Measurements from ENCODE around the gene CNIH1. TPM values are rescaled to one million over a fixed set of nuclear protein-coding genes. Genes with fewer than 3 reads are reported as not detected.

CNIH1 gene
- total RNA-seq, 1 donor from 2014 or later, result 105 TPM

GRCh38 chr14:54451961-54452360 is 10.8 kb upstream of the CNIH1 start:
- TF ChIP-seq CTCF (IDR thresholded peaks at IDR 0.05; ENCODE audit: insufficient read depth, low read length, poor library complexity, severe bottlenecking), result no peak
- no peak for DNase-seq (ENCODE audit: low read depth)
- Histone ChIP-seq H3K36me3 (ENCODE audit: control insufficient read depth, insufficient read depth, low read length) (no peaks in the 10 kb centered on the region), H3K4me3 (ENCODE audit: low read depth, low read length) (no peak overlapping the region), H3K27me3 (ENCODE audit: control insufficient read depth, insufficient read depth, low read length) (no peaks in the 10 kb centered on the region)

GRCh38 chr14:54451121-54451601 is 10.0 kb upstream of the CNIH1 start:
- no peak overlapping the region for H3K4me3 ChIP-seq (ENCODE audit: low read depth, low read length)
- H3K27me3 ChIP-seq (ENCODE audit: control insufficient read depth, insufficient read depth, low read length), result no peaks in the 10 kb centered on the region
- H3K36me3 ChIP-seq (ENCODE audit: control insufficient read depth, insufficient read depth, low read length), result no peaks in the 10 kb centered on the region
- no peak for DNase-seq (ENCODE audit: low read depth)
- no peak for TF ChIP-seq CTCF (IDR thresholded peaks at IDR 0.05; ENCODE audit: insufficient read depth, low read length, poor library complexity, severe bottlenecking)

- TF ChIP-seq CTCF (IDR thresholded peaks at IDR 0.05; ENCODE audit: insufficient read depth, low read length, poor library complexity, severe bottlenecking), result no peak
- Histone ChIP-seq H3K4me3 (ENCODE audit: low read depth, low read length) (no peak overlapping the region), H3K36me3 (ENCODE audit: control insufficient read depth, insufficient read depth, low read length) (no peaks in the 10 kb centered on the region), H3K27me3 (ENCODE audit: control insufficient read depth, insufficient read depth, low read length) (no peaks in the 10 kb centered on the region)
- DNase-seq (ENCODE audit: low read depth), result no peak
These were observed 9.4 kb upstream of the CNIH1 start for GRCh38 chr14:54450535-54450934.

- Histone ChIP-seq H3K27me3 (ENCODE audit: control insufficient read depth, insufficient read depth, low read length) (no peaks in the 10 kb centered on the region), H3K4me3 (ENCODE audit: low read depth, low read length) (no peak overlapping the region), H3K36me3 (ENCODE audit: control insufficient read depth, insufficient read depth, low read length) (no peaks in the 10 kb centered on the region)
- no peak for DNase-seq (ENCODE audit: low read depth)
- TF ChIP-seq CTCF (IDR thresholded peaks at IDR 0.05; ENCODE audit: insufficient read depth, low read length, poor library complexity, severe bottlenecking), result no peak
These were observed 6.1 kb upstream of the CNIH1 start for GRCh38 chr14:54447231-54447692.

GRCh38 chr14:54446161-54446693 is 5.1 kb upstream of the CNIH1 start:
- no peak for TF ChIP-seq CTCF (IDR thresholded peaks at IDR 0.05; ENCODE audit: insufficient read depth, low read length, poor library complexity, severe bottlenecking)
- no peak overlapping the region for H3K4me3 ChIP-seq (ENCODE audit: low read depth, low read length)
- no peaks in the 10 kb centered on the region for H3K36me3 ChIP-seq (ENCODE audit: control insufficient read depth, insufficient read depth, low read length)
- DNase-seq (ENCODE audit: low read depth), result no peak
- no peaks in the 10 kb centered on the region for H3K27me3 ChIP-seq (ENCODE audit: control insufficient read depth, insufficient read depth, low read length)

GRCh38 chr14:54444681-54445080 is 3.5 kb upstream of the CNIH1 start:
- no peak overlapping the region for H3K4me3 ChIP-seq (ENCODE audit: low read depth, low read length)
- no peaks in the 10 kb centered on the region for H3K36me3 ChIP-seq (ENCODE audit: control insufficient read depth, insufficient read depth, low read length)
- H3K27me3 ChIP-seq (ENCODE audit: control insufficient read depth, insufficient read depth, low read length), result no peaks in the 10 kb centered on the region
- no peak for TF ChIP-seq CTCF (IDR thresholded peaks at IDR 0.05; ENCODE audit: insufficient read depth, low read length, poor library complexity, severe bottlenecking)
- DNase-seq (ENCODE audit: low read depth), result no peak

All from kidney epithelial cell (primary cell).